Measurements from ENCODE around the gene FAM50B.

FAM50B gene

GRCh38 chr6:3847521-3847920, 1.7 kb upstream of the FAM50B start:
- Histone ChIP-seq H3K9me3 (ENCODE audit: insufficient read depth, low read depth, low read length) (no peaks in the 10 kb centered on the region), H3K36me3 (ENCODE audit: insufficient read depth, low read length) (no peaks in the 10 kb centered on the region), H3K4me2 (ENCODE audit: low read depth, low read length, poor library complexity, severe bottlenecking) (no peak overlapping the region), H3K27me3 (ENCODE audit: insufficient read depth, low read length, poor library complexity, severe bottlenecking) (no peaks in the 10 kb centered on the region), H3K9me2 (replicated peaks; ENCODE audit: low read depth, low read length) (no peaks in the 10 kb centered on the region), H3K79me2 (ENCODE audit: insufficient read depth, low read length) (no peaks in the 10 kb centered on the region), H3K4me1 (ENCODE audit: insufficient read depth, low read length, poor library complexity, severe bottlenecking) (no peaks in the 10 kb centered on the region), H2AFZ (ENCODE audit: low read length) (no peak overlapping the region), H3F3A (ENCODE audit: low read depth) (no peaks in the 10 kb centered on the region), H3K4me3 (ENCODE audit: low read length, poor library complexity, severe bottlenecking) (no peak overlapping the region), H3K9ac (ENCODE audit: low read depth, low read length, poor library complexity, severe bottlenecking) (no peak overlapping the region), H4K20me1 (ENCODE audit: insufficient read depth, low read length, poor library complexity, severe bottlenecking) (no peaks in the 10 kb centered on the region)
- no peak for TF ChIP-seq EZH2phosphoT487 (IDR thresholded peaks at IDR 0.05; ENCODE audit: borderline replicate concordance)
- TF ChIP-seq CTCF (conservative IDR thresholded peaks at IDR 0.05; ENCODE audit: low read length): no peak

GRCh38 chr6:3848380-3848779, 793 bp upstream of the FAM50B start:
- Histone ChIP-seq H3K4me1 (ENCODE audit: insufficient read depth, low read length, poor library complexity, severe bottlenecking) (no peaks in the 10 kb centered on the region), H3K4me2 (ENCODE audit: low read depth, low read length, poor library complexity, severe bottlenecking) (no peak overlapping the region), H3F3A (ENCODE audit: low read depth) (no peaks in the 10 kb centered on the region), H3K9ac (ENCODE audit: low read depth, low read length, poor library complexity, severe bottlenecking) (no peak overlapping the region), H3K4me3 (ENCODE audit: low read length, poor library complexity, severe bottlenecking) (no peak overlapping the region), H3K36me3 (ENCODE audit: insufficient read depth, low read length) (no peaks in the 10 kb centered on the region), H3K9me3 (ENCODE audit: insufficient read depth, low read depth, low read length) (no peaks in the 10 kb centered on the region), H3K9me2 (replicated peaks; ENCODE audit: low read depth, low read length) (no peaks in the 10 kb centered on the region), H2AFZ (ENCODE audit: low read length) (no peak overlapping the region), H4K20me1 (ENCODE audit: insufficient read depth, low read length, poor library complexity, severe bottlenecking) (no peaks in the 10 kb centered on the region), H3K27me3 (ENCODE audit: insufficient read depth, low read length, poor library complexity, severe bottlenecking) (no peaks in the 10 kb centered on the region), H3K79me2 (ENCODE audit: insufficient read depth, low read length) (no peaks in the 10 kb centered on the region)
- TF ChIP-seq EZH2phosphoT487 (IDR thresholded peaks at IDR 0.05; ENCODE audit: borderline replicate concordance): no peak
- no peak for TF ChIP-seq CTCF (conservative IDR thresholded peaks at IDR 0.05; ENCODE audit: low read length)

GRCh38 chr6:3849681-3850450, 693 bp downstream of the FAM50B start:
- Histone ChIP-seq H3K27me3 (ENCODE audit: insufficient read depth, low read length, poor library complexity, severe bottlenecking) (no peaks in the 10 kb centered on the region), H3K4me3 (ENCODE audit: low read length, poor library complexity, severe bottlenecking) (no peak overlapping the region), H3K9ac (ENCODE audit: low read depth, low read length, poor library complexity, severe bottlenecking) (no peak overlapping the region), H3K9me3 (ENCODE audit: insufficient read depth, low read depth, low read length) (no peaks in the 10 kb centered on the region), H3K9me2 (replicated peaks; ENCODE audit: low read depth, low read length) (no peaks in the 10 kb centered on the region), H3K36me3 (ENCODE audit: insufficient read depth, low read length) (no peaks in the 10 kb centered on the region), H4K20me1 (ENCODE audit: insufficient read depth, low read length, poor library complexity, severe bottlenecking) (no peaks in the 10 kb centered on the region), H3K79me2 (ENCODE audit: insufficient read depth, low read length) (no peaks in the 10 kb centered on the region), H3K4me2 (ENCODE audit: low read depth, low read length, poor library complexity, severe bottlenecking) (no peak overlapping the region), H3K4me1 (ENCODE audit: insufficient read depth, low read length, poor library complexity, severe bottlenecking) (no peaks in the 10 kb centered on the region), H3F3A (ENCODE audit: low read depth) (no peaks in the 10 kb centered on the region), H2AFZ (ENCODE audit: low read length) (no peak overlapping the region)
- TF ChIP-seq EZH2phosphoT487 (IDR thresholded peaks at IDR 0.05; ENCODE audit: borderline replicate concordance) (no peak), CTCF (conservative IDR thresholded peaks at IDR 0.05; ENCODE audit: low read length) (no peak)
